ENCODE data around the gene TLE4. TPM values are rescaled to one million over a fixed set of nuclear protein-coding genes. Genes with fewer than 3 reads are reported as not detected.

Gene TLE4
- total and polyA plus RNA-seq, 8 donors = 6.2 to 85.2 (median 22.0) TPM

DNA sequence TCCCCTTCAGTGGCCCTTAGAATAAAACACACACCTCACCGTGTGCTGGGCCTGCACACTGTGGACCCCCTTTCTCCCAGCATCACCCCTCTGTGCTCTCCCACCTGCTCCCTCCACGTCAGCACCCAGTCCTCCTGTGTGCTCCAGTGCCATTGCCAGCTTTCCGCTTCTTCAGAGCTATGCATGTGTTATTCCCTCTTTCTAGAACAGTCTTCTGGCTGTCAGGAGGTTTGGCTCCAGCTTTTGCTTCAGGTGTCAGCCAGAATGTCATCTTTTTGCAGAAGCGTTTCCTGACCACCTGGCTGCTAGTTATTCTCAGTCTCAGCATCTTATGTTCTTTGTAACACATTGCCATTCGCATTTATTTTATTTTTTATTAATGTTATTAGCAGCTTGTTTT is 119.7 kb downstream of the TLE4 start:
- Histone ChIP-seq H3K27me3 (no peaks in the 10 kb centered on the region), H3K9me3 (no peaks in the 10 kb centered on the region), H3K27ac (no peak overlapping the region), H3K4me1 (peaks cover 0 to 20% (median 12%) of the 10 kb centered on the region in 4 donors), H3K4me3 (no peak overlapping the region), H3K36me3 (no peaks in the 10 kb centered on the region)
- WGBS, 5 donors = 90 to 100% (median 97%) methylated on average over 5 of the region's 5 CpGs
- intact Hi-C loops (cut with DNase I; ENCODE audit: low total_unique reads) = no loop called here
- DNase-seq = no peak
- TF ChIP-seq POLR2AphosphoS5 (IDR thresholded peaks at IDR 0.05) (no peak), EP300 (IDR thresholded peaks at IDR 0.05) (no peak), POLR2A (IDR thresholded peaks at IDR 0.05) (no peak)
- TF ChIP-seq, protein P1, sequence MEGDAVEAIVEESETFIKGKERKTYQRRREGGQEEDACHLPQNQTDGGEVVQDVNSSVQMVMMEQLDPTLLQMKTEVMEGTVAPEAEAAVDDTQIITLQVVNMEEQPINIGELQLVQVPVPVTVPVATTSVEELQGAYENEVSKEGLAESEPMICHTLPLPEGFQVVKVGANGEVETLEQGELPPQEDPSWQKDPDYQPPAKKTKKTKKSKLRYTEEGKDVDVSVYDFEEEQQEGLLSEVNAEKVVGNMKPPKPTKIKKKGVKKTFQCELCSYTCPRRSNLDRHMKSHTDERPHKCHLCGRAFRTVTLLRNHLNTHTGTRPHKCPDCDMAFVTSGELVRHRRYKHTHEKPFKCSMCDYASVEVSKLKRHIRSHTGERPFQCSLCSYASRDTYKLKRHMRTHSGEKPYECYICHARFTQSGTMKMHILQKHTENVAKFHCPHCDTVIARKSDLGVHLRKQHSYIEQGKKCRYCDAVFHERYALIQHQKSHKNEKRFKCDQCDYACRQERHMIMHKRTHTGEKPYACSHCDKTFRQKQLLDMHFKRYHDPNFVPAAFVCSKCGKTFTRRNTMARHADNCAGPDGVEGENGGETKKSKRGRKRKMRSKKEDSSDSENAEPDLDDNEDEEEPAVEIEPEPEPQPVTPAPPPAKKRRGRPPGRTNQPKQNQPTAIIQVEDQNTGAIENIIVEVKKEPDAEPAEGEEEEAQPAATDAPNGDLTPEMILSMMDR (IDR thresholded peaks at IDR 0.05) = no peak

DNA sequence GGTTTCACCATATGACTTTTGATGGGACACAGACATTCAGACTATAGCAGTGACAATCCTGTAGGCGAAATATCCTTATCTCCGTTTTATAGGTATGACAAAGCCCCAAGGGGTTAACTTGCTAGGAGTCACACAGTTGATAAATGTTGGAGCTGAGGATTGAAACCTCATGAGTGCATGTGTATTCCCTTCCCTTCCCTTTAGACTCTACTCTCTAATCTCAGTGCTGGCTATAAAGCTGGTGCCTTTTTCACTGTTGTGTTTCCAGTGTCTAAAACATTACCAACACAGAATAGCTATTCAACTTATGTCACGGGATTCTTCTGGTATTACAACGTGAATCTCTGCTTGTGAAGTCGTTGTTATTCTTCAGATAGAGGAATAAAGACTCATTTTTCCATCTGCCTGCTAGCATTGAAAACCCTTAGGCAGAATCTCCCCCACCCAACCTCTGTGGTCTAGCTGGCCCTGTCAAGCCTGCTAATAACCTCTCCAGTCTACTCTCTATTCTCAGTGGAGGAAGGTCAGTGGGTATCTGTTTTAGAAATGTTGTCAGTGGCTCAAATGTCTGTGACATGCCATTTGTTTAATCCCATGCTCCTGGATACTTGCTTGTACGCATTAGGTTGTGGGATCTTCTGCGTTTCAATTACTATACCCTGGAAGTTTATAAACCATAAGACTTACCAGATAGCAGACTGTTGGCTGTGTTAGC is 121.2 kb downstream of the TLE4 start:
- no peak for DNase-seq
- H3K4me3 ChIP-seq = no peak overlapping the region
- intact Hi-C loops (cut with DNase I; ENCODE audit: low total_unique reads) = no loop called here
- H3K9me3 ChIP-seq = no peaks in the 10 kb centered on the region
- no peaks in the 10 kb centered on the region for H3K27me3 ChIP-seq
- peaks cover 0 to 20% (median 11%) of the 10 kb centered on the region in 4 donors for H3K4me1 ChIP-seq
- WGBS, 5 donors = 67 to 92% (median 87%) methylated on average over 7 of the region's 7 CpGs
- no peak overlapping the region for H3K27ac ChIP-seq
- TF ChIP-seq, protein P1 (IDR thresholded peaks at IDR 0.05) = no peak
- no peak for TF ChIP-seq EP300 (IDR thresholded peaks at IDR 0.05)
- no peak for TF ChIP-seq POLR2A (IDR thresholded peaks at IDR 0.05)
- no peak for TF ChIP-seq POLR2AphosphoS5 (IDR thresholded peaks at IDR 0.05)
- no peaks in the 10 kb centered on the region for H3K36me3 ChIP-seq

DNA sequence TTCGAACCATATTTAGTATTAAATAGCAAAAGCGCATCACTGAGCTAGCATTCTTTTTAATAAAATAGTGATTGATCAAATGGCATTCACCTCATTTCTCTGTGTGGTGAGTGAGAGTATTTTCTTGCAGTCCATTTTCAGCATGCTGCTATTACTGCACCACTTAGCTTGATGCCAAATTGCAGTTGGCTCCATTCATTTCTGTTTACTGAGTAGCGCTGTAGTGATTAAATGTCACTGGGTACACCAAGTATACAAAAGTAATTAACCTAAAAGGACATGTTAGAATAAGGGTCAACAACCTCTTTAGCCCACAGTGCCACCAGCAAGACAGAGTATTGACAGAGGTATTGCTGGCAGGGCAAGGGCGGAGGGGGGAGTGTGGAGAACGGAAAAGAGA is 122.0 kb downstream of the TLE4 start:
- DNase-seq = no peak
- Histone ChIP-seq H3K36me3 (no peaks in the 10 kb centered on the region), H3K27ac (no peak overlapping the region), H3K4me1 (peaks cover 0 to 20% (median 11%) of the 10 kb centered on the region in 4 donors), H3K4me3 (no peak overlapping the region), H3K9me3 (no peaks in the 10 kb centered on the region), H3K27me3 (no peaks in the 10 kb centered on the region)
- TF ChIP-seq EP300 (IDR thresholded peaks at IDR 0.05) (no peak), POLR2A (IDR thresholded peaks at IDR 0.05) (no peak), POLR2AphosphoS5 (IDR thresholded peaks at IDR 0.05) (no peak)
- TF ChIP-seq, protein P1 (IDR thresholded peaks at IDR 0.05) = no peak
- intact Hi-C loops (cut with DNase I; ENCODE audit: low total_unique reads) = no loop called here
- WGBS, 5 donors = 75 to 90% (median 79%) methylated on average over 5 of the region's 5 CpGs

DNA sequence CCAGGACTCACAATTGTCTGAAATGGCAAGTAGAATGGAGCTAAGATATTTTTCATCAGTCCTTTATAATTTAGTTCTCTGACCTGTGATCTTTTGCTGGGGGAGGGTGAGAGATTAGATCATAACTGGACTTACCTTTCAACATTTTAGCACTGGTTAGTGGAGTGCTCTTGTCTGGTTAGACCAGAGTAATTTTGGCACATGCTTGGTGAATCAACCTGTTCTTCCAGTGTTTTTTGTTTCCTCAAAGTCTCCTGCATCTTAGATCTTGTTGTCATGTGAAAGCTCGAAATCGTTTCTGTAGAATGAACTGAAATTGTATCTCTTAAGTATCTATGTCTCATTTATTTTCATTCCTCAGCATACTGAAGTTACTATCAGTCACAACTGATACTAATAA is 122.4 kb downstream of the TLE4 start:
- H3K36me3 ChIP-seq = no peaks in the 10 kb centered on the region
- TF ChIP-seq EP300 (IDR thresholded peaks at IDR 0.05) (no peak), POLR2A (IDR thresholded peaks at IDR 0.05) (no peak), POLR2AphosphoS5 (IDR thresholded peaks at IDR 0.05) (no peak)
- TF ChIP-seq, protein P1 (IDR thresholded peaks at IDR 0.05) = no peak
- no peak overlapping the region for H3K27ac ChIP-seq
- intact Hi-C loops (cut with DNase I; ENCODE audit: low total_unique reads) = no loop called here
- H3K9me3 ChIP-seq = no peaks in the 10 kb centered on the region
- WGBS, 5 donors = 67 to 74% (median 69%) methylated on average over 2 of the region's 2 CpGs
- DNase-seq = no peak
- no peaks in the 10 kb centered on the region for H3K27me3 ChIP-seq
- H3K4me1 ChIP-seq = peaks cover 0 to 20% (median 11%) of the 10 kb centered on the region in 4 donors
- no peak overlapping the region for H3K4me3 ChIP-seq

All from stomach (tissue), 9 donors.